Measurements from ENCODE around the gene DLK1. TPM values are rescaled to one million over a fixed set of nuclear protein-coding genes. Genes with fewer than 3 reads are reported as not detected.
A peak's percentile ranks its signal among the peaks of the same experiment; 100 is the strongest.

The DLK1 gene
- total and polyA plus RNA-seq, 2 donors from 2014 or later, result 0.17 TPM; not detected in 1

- H3K27ac ChIP-seq (ENCODE audit: low read depth in 2 of 2, low read length in 2 of 2), result no peak overlapping the region
- no peaks in the 10 kb centered on the region for H3K9me3 ChIP-seq (ENCODE audit: control insufficient read depth in 2 of 3, insufficient read depth in 1 of 3, low read length in 3 of 3)
- no peaks in the 10 kb centered on the region for H3K36me3 ChIP-seq (ENCODE audit: control insufficient read depth in 2 of 3, insufficient read depth in 3 of 3, low read length in 3 of 3)
- H3K9ac ChIP-seq (ENCODE audit: low read length in 3 of 3), result no peak overlapping the region
- intact Hi-C loops (cut with DNase I), result no loop called here
- H3K27me3 ChIP-seq (ENCODE audit: control insufficient read depth, insufficient read depth, low read length), result no peaks in the 10 kb centered on the region
- H3K4me3 ChIP-seq (ENCODE audit: low read length in 3 of 3), result no peak overlapping the region
- no peak for DNase-seq
- TF ChIP-seq CTCF (IDR thresholded peaks at IDR 0.05; ENCODE audit: borderline replicate concordance, extremely low read depth, insufficient read depth), result no peak
- H3K4me1 ChIP-seq (ENCODE audit: control insufficient read depth in 2 of 3, insufficient read depth in 2 of 3, low read depth in 1 of 3, low read length in 3 of 3), result no peaks in the 10 kb centered on the region
- no peak for FAIRE-seq
Observed at GRCh38 chr14:100693877-100694578, 32.7 kb upstream of the DLK1 start.

GRCh38 chr14:100694579-100695422 is 31.9 kb upstream of the DLK1 start:
- Histone ChIP-seq H3K4me1 (ENCODE audit: control insufficient read depth in 2 of 3, insufficient read depth in 2 of 3, low read depth in 1 of 3, low read length in 3 of 3) (no peaks in the 10 kb centered on the region), H3K27me3 (ENCODE audit: control insufficient read depth, insufficient read depth, low read length) (no peaks in the 10 kb centered on the region), H3K4me3 (ENCODE audit: low read length in 3 of 3) (no peak overlapping the region), H3K9ac (ENCODE audit: low read length in 3 of 3) (no peak overlapping the region), H3K9me3 (ENCODE audit: control insufficient read depth in 2 of 3, insufficient read depth in 1 of 3, low read length in 3 of 3) (no peaks in the 10 kb centered on the region), H3K27ac (ENCODE audit: low read depth in 2 of 2, low read length in 2 of 2) (no peak overlapping the region), H3K36me3 (ENCODE audit: control insufficient read depth in 2 of 3, insufficient read depth in 3 of 3, low read length in 3 of 3) (no peaks in the 10 kb centered on the region)
- DNase-seq, result no peak
- FAIRE-seq, result no peak
- TF ChIP-seq CTCF (IDR thresholded peaks at IDR 0.05; ENCODE audit: borderline replicate concordance, extremely low read depth, insufficient read depth), result no peak
- intact Hi-C loops (cut with DNase I), result no loop called here

- no peaks in the 10 kb centered on the region for H3K9me3 ChIP-seq (ENCODE audit: control insufficient read depth in 2 of 3, insufficient read depth in 1 of 3, low read length in 3 of 3)
- no peak overlapping the region for H3K9ac ChIP-seq (ENCODE audit: low read length in 3 of 3)
- H3K4me3 ChIP-seq (ENCODE audit: low read length in 3 of 3), result no peak overlapping the region
- no peak overlapping the region for H3K27ac ChIP-seq (ENCODE audit: low read depth in 2 of 2, low read length in 2 of 2)
- intact Hi-C loops (cut with DNase I), result no loop called here
- H3K36me3 ChIP-seq (ENCODE audit: control insufficient read depth in 2 of 3, insufficient read depth in 3 of 3, low read length in 3 of 3), result no peaks in the 10 kb centered on the region
- DNase-seq, result peak in 1 of 5 donors; percentile 43
- no peak for FAIRE-seq
- H3K4me1 ChIP-seq (ENCODE audit: control insufficient read depth in 2 of 3, insufficient read depth in 2 of 3, low read depth in 1 of 3, low read length in 3 of 3), result no peaks in the 10 kb centered on the region
- no peak for TF ChIP-seq CTCF (IDR thresholded peaks at IDR 0.05; ENCODE audit: borderline replicate concordance, extremely low read depth, insufficient read depth)
- no peaks in the 10 kb centered on the region for H3K27me3 ChIP-seq (ENCODE audit: control insufficient read depth, insufficient read depth, low read length)
Observed at GRCh38 chr14:100695423-100695738, 31.3 kb upstream of the DLK1 start.

Measured in kidney (tissue), 14 donors.